ACC112 (cell line): ENCODE results near the gene TNNI3K.

Experiments used
- H2AFZ ChIP-seq: fragments of 200-600 bp; sonication (generic); one replicate; pipeline ENCODE4 v1.6.0; 2017; ENCODE audit warnings: antibody characterized with exemption, low read length; ENCODE audit not compliant: unreplicated experiment
- H3K27ac ChIP-seq: fragments of 200-600 bp; sonication (generic); 2 replicates; pipeline ENCODE4 v1.5.1; 2014; ENCODE audit warnings: low read depth, mild to moderate bottlenecking, antibody characterized with exemption, low read length, moderate library complexity
- H3K27me3 ChIP-seq: fragments of 200-600 bp; sonication (generic); 2 replicates; pipeline ENCODE4 v1.6.1; 2014; ENCODE audit warnings: mild to moderate bottlenecking, antibody characterized with exemption, low read length, moderate library complexity, mixed read lengths; ENCODE audit not compliant: insufficient read depth
- H3K36me3 ChIP-seq: fragments of 200-600 bp; sonication (generic); 2 replicates; pipeline ENCODE4 v1.6.1; 2016; ENCODE audit warnings: mild to moderate bottlenecking, antibody characterized with exemption, low read length, moderate library complexity, mixed read lengths; ENCODE audit not compliant: insufficient read depth
- H3K4me1 ChIP-seq: fragments of 200-600 bp; sonication (generic); one replicate; pipeline ENCODE4 v1.6.1; 2016; ENCODE audit warnings: low read length, mixed read lengths; ENCODE audit not compliant: insufficient read depth, unreplicated experiment, control insufficient read depth
- H3K4me3 ChIP-seq: fragments of 200-600 bp; sonication (generic); 2 replicates; pipeline ENCODE4 v1.5.1; 2014; ENCODE audit warnings: mild to moderate bottlenecking, low read depth, low read length
- H3K79me2 ChIP-seq: fragments of 200-600 bp; sonication (generic); one replicate; pipeline ENCODE4 v1.6.0; 2016; ENCODE audit warnings: low read length; ENCODE audit not compliant: control insufficient read depth, unreplicated experiment, insufficient read depth

Gene TNNI3K

DNA sequence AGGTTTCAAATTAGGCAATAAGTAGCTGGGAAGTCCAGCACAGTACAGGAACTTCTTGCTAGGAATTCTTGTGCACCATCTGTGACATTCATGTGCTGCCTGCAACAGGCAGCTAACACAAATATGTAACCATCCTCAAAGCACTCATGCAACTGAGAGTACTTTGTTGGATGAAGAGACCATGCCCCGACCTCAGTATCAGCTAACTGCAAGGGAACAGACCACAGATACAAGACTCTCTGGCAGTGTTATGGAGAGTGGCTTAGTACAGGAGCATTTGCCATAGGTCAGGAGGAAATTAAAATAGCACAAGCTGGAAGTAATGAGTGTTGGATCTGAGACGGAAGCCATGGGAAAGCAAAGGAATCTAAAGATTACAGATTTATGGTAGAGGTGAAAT, 153.7 kb downstream of the TNNI3K start:
- H2AFZ ChIP-seq, result no peak overlapping the region
- H3K79me2 ChIP-seq, result no peaks in the 10 kb centered on the region
- H3K27me3 ChIP-seq, result no peaks in the 10 kb centered on the region
- no peaks in the 10 kb centered on the region for H3K4me1 ChIP-seq
- no peak overlapping the region for H3K27ac ChIP-seq
- no peak overlapping the region for H3K4me3 ChIP-seq
- no peaks in the 10 kb centered on the region for H3K36me3 ChIP-seq

DNA sequence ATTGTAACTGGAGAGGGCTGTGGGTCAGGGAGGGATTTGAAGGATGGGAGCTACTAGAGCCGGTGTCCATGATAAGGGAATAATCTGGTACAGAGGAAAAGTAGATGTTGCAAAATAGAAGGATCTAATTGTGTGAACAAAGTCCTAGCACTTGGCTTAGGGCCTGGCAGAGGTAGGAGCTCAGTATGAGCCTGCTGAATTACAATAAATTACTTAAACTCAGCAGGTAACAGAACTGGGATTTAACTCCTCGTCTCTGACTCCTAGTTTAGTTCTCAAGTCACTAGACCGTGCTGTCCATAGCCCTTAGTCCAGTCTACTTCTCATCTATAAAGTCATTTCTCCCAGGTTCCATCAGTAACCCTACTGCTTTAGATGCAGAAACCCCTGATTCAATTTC, 157.0 kb downstream of the TNNI3K start:
- Histone ChIP-seq H3K4me1 (no peaks in the 10 kb centered on the region), H2AFZ (no peak overlapping the region), H3K36me3 (no peaks in the 10 kb centered on the region), H3K27ac (no peak overlapping the region), H3K4me3 (no peak overlapping the region), H3K79me2 (no peaks in the 10 kb centered on the region), H3K27me3 (no peaks in the 10 kb centered on the region)

DNA sequence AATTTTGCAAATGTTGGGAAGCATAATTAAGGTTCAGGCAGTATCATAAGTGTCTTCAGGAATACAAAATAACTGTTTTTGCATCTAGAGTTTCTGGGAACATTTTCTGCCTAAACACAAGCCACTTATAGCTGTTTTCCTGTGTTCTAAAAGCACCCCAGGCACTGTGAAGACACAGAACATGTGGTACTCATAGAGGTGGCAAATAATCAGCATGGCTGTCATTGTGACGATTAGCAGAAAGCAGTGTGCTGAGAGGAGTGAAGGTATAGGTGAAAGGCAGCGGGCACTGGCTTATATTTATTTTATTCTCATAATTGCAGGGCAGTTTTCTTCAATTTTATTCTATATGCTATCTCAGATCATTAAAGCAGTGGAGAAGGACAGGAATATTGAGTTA, 157.7 kb downstream of the TNNI3K start:
- Histone ChIP-seq H3K79me2 (no peaks in the 10 kb centered on the region), H2AFZ (no peak overlapping the region), H3K4me3 (no peak overlapping the region), H3K27me3 (no peaks in the 10 kb centered on the region), H3K36me3 (no peaks in the 10 kb centered on the region), H3K27ac (no peak overlapping the region), H3K4me1 (no peaks in the 10 kb centered on the region)

DNA sequence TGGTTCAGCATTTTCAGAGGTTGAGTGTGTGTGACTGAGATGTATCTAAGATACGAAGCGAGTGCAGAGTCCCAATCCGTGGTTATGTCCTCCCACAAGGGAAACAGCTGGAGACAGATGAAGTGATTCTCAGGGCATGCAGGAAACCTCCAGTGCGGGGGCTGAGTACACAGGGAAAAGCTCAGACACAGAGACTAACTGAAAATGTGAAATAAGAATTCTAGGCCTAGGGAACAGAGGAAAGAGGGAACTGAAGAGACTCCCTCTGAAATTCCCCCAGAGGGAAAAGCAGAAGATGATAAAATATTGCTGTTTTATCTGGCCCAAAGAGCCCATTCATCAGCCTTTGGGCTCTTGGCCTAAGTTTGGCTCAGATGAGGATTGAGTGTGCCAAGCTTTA, 160.4 kb downstream of the TNNI3K start:
- no peaks in the 10 kb centered on the region for H3K4me1 ChIP-seq
- H3K27ac ChIP-seq, result no peak overlapping the region
- H3K4me3 ChIP-seq, result no peak overlapping the region
- H2AFZ ChIP-seq, result no peak overlapping the region
- H3K36me3 ChIP-seq, result no peaks in the 10 kb centered on the region
- H3K79me2 ChIP-seq, result no peaks in the 10 kb centered on the region
- no peaks in the 10 kb centered on the region for H3K27me3 ChIP-seq

DNA sequence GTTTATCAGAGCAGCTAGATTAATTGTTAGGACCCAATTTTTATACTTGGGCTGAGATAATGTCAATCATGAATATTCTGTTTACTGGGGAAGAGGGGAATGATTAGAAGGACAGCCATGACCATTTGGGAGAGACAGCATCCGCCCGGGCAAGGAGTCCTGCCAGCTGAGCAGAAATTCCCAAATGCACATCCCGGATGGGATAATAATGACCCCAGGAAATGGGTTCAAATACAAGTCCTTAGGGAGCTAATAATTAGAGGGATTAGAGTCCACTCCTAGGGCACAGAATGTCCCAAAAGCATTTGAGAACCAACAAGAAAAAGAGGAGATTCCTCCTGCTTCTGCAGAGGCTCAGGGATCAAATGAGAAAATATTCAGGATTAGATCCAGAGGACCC, 161.3 kb downstream of the TNNI3K start:
- Histone ChIP-seq H3K27me3 (no peaks in the 10 kb centered on the region), H3K36me3 (no peaks in the 10 kb centered on the region), H2AFZ (no peak overlapping the region)

DNA sequence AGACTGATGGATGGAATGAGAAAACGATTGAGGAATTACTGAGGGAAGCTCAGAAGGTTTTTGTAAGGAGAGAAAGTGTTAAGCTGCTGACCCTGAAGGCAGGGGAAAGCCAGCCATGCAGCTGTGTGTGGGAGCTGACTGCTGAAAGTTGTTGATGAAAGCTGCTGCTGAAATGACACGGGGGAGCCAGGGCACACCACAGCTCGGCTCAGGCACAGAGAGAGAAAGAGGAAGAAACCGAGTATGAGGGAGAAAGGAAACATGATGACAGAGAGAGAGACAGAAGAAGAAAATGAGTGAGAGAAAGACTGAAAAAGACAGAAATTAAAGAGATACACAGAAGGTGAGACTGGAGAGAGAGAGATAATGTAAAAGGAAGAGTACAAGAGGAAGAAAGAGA, 161.7 kb downstream of the TNNI3K start:
- Histone ChIP-seq H2AFZ (no peak overlapping the region), H3K4me1 (no peaks in the 10 kb centered on the region), H3K36me3 (no peaks in the 10 kb centered on the region), H3K79me2 (no peaks in the 10 kb centered on the region), H3K27ac (no peak overlapping the region), H3K4me3 (no peak overlapping the region), H3K27me3 (no peaks in the 10 kb centered on the region)

More for the DNA sequence above, 161.3 kb downstream of the TNNI3K start:
- H3K4me1 ChIP-seq, result no peaks in the 10 kb centered on the region
- no peaks in the 10 kb centered on the region for H3K79me2 ChIP-seq
- no peak overlapping the region for H3K4me3 ChIP-seq
- H3K27ac ChIP-seq, result no peak overlapping the region

DNA sequence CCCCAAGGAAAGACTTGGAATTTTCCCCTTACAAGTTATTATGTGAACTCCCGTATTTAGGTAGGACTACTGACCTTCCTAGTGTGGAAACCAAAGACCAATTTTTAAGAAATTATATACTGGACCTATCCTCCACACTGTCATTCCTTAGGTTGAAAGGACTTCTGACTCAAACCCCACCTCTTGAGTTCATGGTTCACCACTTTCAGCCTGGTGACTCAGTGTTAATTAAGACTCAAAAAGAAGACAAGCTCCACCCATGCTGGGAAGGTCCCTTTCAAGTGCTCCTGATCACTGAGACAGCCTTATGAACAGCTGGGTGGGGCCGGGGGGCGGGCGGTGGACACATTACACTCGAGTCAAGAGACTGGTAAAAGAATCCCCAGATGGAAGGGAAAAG, 164.1 kb downstream of the TNNI3K start:
- Histone ChIP-seq H3K4me3 (no peak overlapping the region), H3K4me1 (no peaks in the 10 kb centered on the region), H3K36me3 (no peaks in the 10 kb centered on the region), H2AFZ (no peak overlapping the region), H3K27me3 (no peaks in the 10 kb centered on the region), H3K27ac (no peak overlapping the region), H3K79me2 (no peaks in the 10 kb centered on the region)

DNA sequence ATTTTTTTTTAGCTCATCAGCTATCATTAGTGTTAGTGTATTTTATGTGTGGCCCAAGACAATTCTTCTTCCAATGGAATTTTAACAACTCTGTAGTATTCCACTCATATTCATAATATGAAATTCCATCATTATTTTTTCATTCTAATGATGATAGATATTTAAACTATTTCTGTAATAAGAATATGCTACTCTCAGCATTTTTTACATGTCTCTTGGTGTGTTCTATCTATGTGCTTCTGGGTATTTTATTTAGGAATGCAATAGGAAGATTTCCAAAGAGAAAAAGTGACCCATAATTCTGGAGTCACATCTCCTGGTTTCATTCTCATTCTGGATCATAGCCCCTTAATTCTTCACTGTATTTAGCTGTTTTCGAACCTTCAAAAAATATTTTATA, 167.7 kb downstream of the TNNI3K start:
- Histone ChIP-seq H3K4me3 (no peak overlapping the region), H3K27ac (no peak overlapping the region), H3K36me3 (no peaks in the 10 kb centered on the region), H3K27me3 (no peaks in the 10 kb centered on the region), H2AFZ (no peak overlapping the region), H3K4me1 (no peaks in the 10 kb centered on the region), H3K79me2 (no peaks in the 10 kb centered on the region)

DNA sequence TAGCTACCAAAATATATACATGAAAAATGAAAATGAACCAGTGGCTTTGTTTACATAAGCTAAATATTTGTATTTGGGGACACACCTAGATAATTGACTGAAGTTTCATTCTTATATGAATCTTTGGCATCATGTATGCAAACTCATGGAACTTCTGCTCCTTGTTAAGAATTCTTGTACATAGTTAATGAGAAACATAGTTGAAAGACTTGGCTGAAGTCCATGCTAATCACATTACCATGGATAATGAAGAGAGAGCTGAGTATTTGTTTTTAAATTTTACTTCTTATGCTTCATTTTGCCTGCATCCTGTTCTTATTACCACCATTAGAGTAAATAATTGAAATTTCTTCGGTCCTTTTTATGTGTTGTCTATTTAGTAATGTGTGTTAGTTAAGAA, 168.4 kb downstream of the TNNI3K start:
- H2AFZ ChIP-seq, result no peak overlapping the region
- H3K27me3 ChIP-seq, result no peaks in the 10 kb centered on the region
- no peaks in the 10 kb centered on the region for H3K36me3 ChIP-seq
- no peaks in the 10 kb centered on the region for H3K79me2 ChIP-seq
- H3K4me3 ChIP-seq, result no peak overlapping the region
- H3K27ac ChIP-seq, result no peak overlapping the region
- no peaks in the 10 kb centered on the region for H3K4me1 ChIP-seq

DNA sequence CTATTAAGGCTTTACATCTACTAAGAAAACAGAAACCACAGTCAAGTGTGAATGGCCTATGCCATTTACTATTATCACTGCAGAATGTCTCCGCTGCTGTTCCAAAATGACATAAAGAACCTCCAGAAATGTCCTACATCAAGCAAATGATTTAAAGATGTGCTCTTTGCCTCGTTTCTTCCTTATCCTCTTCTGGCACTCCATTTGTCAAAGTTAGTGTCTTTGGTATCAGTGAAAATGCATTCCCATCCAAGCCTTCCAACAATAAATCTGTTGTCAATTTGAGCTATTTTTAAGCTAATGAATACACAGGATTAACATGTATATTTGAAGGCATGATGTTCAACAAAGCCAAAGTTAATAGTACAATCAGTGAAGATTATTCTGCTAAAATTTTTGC, 171.6 kb downstream of the TNNI3K start:
- H2AFZ ChIP-seq, result no peak overlapping the region
- no peak overlapping the region for H3K27ac ChIP-seq
- no peak overlapping the region for H3K4me3 ChIP-seq
- no peaks in the 10 kb centered on the region for H3K4me1 ChIP-seq
- H3K27me3 ChIP-seq, result no peaks in the 10 kb centered on the region
- H3K36me3 ChIP-seq, result no peaks in the 10 kb centered on the region
- no peaks in the 10 kb centered on the region for H3K79me2 ChIP-seq

DNA sequence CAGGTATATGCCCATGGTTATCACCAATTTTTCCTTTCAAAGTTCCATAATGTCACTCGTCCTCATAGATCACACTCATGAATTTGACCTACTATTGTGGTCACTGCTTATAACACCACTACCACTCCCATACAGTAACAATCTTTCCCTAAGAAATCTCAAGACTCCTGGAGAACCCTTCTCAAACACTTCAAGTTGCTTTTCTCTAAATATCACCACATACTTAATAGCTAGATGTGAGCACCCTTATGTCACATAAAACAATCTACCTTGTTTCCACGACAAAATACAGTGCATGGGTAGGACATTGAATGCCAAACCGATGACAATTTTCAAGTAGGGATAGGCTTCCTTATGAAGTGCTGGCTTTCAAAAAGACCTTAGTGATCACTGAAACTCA, 172.7 kb downstream of the TNNI3K start:
- H2AFZ ChIP-seq, result no peak overlapping the region
- H3K4me3 ChIP-seq, result no peak overlapping the region
- no peak overlapping the region for H3K27ac ChIP-seq
- no peaks in the 10 kb centered on the region for H3K36me3 ChIP-seq
- no peaks in the 10 kb centered on the region for H3K79me2 ChIP-seq
- no peaks in the 10 kb centered on the region for H3K4me1 ChIP-seq
- H3K27me3 ChIP-seq, result no peaks in the 10 kb centered on the region

DNA sequence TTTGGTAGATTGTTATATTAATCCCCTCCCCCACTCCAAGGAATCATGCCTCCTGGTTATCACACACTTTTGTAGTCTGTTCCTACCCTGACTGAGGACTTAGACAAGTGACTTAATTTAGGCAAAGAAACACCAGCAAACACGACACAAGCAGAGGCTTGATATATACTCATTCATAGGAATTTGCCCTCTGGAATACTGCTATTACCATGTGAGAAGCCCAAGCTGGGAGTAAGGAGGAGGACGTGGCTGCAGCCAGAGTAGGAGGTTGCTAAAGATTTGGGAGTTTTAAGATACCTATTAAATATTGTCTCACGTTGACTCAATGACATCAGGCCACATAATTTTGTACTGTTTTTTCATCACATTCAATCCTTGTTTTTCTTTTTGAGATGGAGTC, 177.1 kb downstream of the TNNI3K start:
- no peaks in the 10 kb centered on the region for H3K27me3 ChIP-seq
- H2AFZ ChIP-seq, result no peak overlapping the region
- H3K27ac ChIP-seq, result no peak overlapping the region
- H3K79me2 ChIP-seq, result no peaks in the 10 kb centered on the region
- no peaks in the 10 kb centered on the region for H3K36me3 ChIP-seq
- no peaks in the 10 kb centered on the region for H3K4me1 ChIP-seq
- H3K4me3 ChIP-seq, result no peak overlapping the region
